Right cardiac atrium (tissue), 5 donors: Measurements from ENCODE around the gene PIWIL4. TPM values are rescaled to one million over a fixed set of nuclear protein-coding genes. Genes with fewer than 3 reads are reported as not detected.

Experiments used
- ATAC-seq, 2 donors: fragments of 200-7000 bp; cut with Tn5 transposase; one replicate each; pipeline versions ENCODE4 v1.8.0 to v1.9.1; 2020; ENCODE audit warnings: moderate library complexity in 2 of 2, mild to moderate bottlenecking in 1 of 2
- DNase-seq, 3 donors: peaks; one replicate each; pipeline ENCODE4 v3.0.0-alpha.2; 2020
- H3K27ac ChIP-seq: one replicate; pipeline ENCODE4 v1.5.1; 2013; ENCODE audit warnings: mild to moderate bottlenecking, low read length, control low read depth, moderate library complexity
- H3K27me3 ChIP-seq: one replicate; pipeline ENCODE4 v1.6.1; 2013; ENCODE audit not compliant: control insufficient read depth, insufficient read depth
- H3K4me1 ChIP-seq: one replicate; pipeline ENCODE4 v1.6.1; 2013; ENCODE audit warnings: low read length; ENCODE audit not compliant: control insufficient read depth, insufficient read depth
- H3K4me3 ChIP-seq: one replicate; pipeline ENCODE4 v1.5.1; 2013; ENCODE audit warnings: low read length, control low read depth
- H3K9me3 ChIP-seq: one replicate; pipeline ENCODE4 v1.6.1; 2013; ENCODE audit warnings: low read length; ENCODE audit not compliant: control insufficient read depth
- WGBS: extraction: QIAGEN DNeasy Blood & Tissue Kit; methylation state at CpG from one replicate; pipeline ENCODE4 v1.1.7; 2013; 5-methylcytosine and 5-hydroxymethylcytosine counted together
- intact Hi-C, 4 donors: fragments of 100-400 bp; cut with DNase I; formaldehyde crosslinking; loops; one replicate each; pipeline versions ENCODE4 v1.11.0 to v1.14.0; 2022 to 2023
- polyA plus RNA-seq: library from polyadenylated mRNA; stranded (reverse); fragments of 200-250 nt; gene quantifications from one replicate; pipeline ENCODE4 v1.2.3, GENCODE V29; 2013
- total RNA-seq, 4 donors: library from RNA; stranded (reverse); fragmentation: NEBNext Ultra II Directional; extraction: Animal tissue kit (Norgen Biotek cat#: 25700); gene quantifications; one replicate each; pipeline ENCODE4 v1.2.1, GENCODE V29; 2021
- donor health status: healthy with polysubstance abuse.
- donor health status: DM: no; HTN: yes; CAD: no.
- donor health status: DM: no; HTN: no; CAD: no.
- donor health status: DM: no; HTN: yes; CAD: no; lungs with severe emphysema.
- donor health status: DM: yes; HTN: yes; CAD: no.

PIWIL4 gene
- total and polyA plus RNA-seq, 5 donors = 1.1 to 3.5 (median 1.6) TPM

DNA sequence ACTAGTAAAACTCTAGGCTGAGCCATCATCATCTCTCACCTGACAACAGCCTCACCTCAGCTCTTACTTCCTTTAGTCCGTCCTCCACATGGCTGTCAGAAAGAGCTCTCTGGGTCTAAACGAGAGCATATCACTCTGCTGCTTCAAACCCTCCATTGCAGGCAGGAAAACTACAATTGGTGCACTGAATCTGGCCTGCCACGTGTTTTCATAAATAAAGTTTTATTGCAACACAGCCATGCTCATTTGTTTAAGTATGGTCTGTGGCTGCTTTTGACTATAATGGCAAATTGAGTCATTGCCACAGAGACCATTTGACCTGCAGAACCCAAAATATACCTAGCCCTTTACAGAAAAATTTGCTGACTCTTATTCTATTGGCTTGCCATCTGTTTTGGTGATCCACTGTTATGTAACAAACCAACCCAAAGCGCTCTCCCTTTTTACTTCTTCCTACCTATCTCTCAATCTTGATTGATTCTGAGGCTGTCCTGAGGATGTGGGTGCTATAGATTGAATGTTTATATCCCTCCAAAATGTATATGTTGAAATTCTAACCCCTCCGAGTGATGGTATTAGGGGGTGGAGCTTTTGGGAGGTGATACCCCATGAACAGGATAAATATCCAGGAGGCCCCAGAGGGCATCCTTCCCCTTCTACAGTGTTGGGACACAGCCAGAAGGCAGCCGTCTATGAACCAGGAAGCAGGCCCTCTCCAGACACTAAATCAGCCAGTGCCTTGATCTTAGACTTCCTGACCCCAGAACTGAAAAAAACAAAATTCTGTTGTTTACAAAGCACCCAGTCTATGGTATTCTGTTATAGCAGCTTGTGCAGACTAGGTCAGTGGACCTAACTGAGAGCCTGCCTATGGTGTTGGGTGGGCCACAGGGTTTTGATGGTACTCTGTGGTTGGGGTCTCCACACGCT is 99.9 kb downstream of the PIWIL4 start:
- H3K27me3 ChIP-seq = no peaks in the 10 kb centered on the region
- H3K4me3 ChIP-seq = no peak overlapping the region
- 82% methylated on average over 7 of the region's 7 CpGs for WGBS
- no peak for ATAC-seq
- no peaks in the 10 kb centered on the region for H3K4me1 ChIP-seq
- intact Hi-C loops = no loop called here
- no peaks in the 10 kb centered on the region for H3K9me3 ChIP-seq
- no peak for DNase-seq
- H3K27ac ChIP-seq = no peak overlapping the region

DNA sequence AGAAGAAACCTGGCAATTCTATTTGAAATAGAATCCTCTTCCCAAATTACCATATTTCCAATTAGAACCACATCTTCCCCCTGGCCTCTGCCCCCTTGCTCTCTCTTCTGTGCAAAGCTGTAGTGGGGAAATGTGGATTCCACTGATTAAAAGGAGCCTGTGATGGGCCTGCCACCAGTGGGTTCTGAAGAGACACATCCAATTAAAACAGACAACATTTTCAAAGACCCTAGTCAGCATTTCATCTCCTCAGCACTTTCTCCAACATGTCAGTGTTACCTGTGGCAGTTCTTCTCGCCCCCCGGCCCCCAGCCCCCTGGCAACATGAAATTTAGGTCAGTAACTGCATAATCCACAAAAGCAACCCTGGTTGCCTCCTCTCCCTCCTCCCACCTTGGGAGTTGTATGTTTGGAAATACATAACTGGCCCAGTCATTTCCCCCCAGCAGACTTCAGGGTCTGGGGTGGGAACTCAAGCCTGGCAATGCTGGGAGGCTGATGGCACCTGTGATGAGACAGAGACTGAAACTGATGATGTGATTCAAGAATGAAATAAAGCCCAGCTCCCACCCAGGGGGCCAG is 101.1 kb downstream of the PIWIL4 start:
- Histone ChIP-seq H3K4me1 (no peaks in the 10 kb centered on the region), H3K9me3 (no peaks in the 10 kb centered on the region), H3K27ac (no peak overlapping the region), H3K27me3 (no peaks in the 10 kb centered on the region), H3K4me3 (no peak overlapping the region)
- no peak for DNase-seq
- 93% methylated on average over 2 of the region's 2 CpGs for WGBS
- no peak for ATAC-seq
- intact Hi-C loops = no loop called here

DNA sequence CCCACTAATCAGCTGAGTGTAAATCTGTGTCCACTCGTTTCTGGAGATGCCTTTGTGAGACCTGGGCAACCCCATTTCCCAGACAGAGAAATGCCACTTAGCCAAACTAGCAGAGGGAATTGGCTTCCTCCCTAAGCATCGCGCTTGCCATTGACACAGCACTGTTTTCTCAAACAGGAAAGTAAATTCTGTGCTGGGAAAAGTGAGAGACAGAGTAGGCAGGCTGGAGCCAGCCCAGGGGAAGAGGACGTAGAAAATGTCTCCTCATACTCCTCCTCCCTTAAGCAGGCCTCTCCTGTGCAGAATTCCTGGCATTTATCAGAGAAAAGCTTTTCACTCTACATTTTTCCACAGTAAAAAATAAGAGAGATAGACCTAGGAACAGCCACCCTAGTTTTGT is 101.9 kb downstream of the PIWIL4 start:
- no peak for DNase-seq
- Histone ChIP-seq H3K9me3 (no peaks in the 10 kb centered on the region), H3K4me1 (peaks cover under 1% of the 10 kb centered on the region), H3K27me3 (no peaks in the 10 kb centered on the region), H3K4me3 (no peak overlapping the region), H3K27ac (no peak overlapping the region)
- ATAC-seq = no peak
- WGBS = 60% methylated on average over 4 of the region's 4 CpGs
- intact Hi-C loops = no loop called here

Other genes with a start within 250 kb of the PIWIL4 start
- under 1 TPM; 0.19 to 0.89 (median 0.54) TPM for gene GPR83, start 165.9 kb upstream of the PIWIL4 start, total RNA-seq
- gene GPR83, start 165.9 kb upstream of the PIWIL4 start, polyA plus RNA-seq = 0.25 TPM
- 10 to 100 TPM in 3 of 4 donors, 1 to 10 TPM in 1; 9.5 to 11.0 (median 10.9) TPM for gene MRE11, start 73.5 kb upstream of the PIWIL4 start, total RNA-seq
- gene MRE11, start 73.5 kb upstream of the PIWIL4 start, polyA plus RNA-seq = 3.0 TPM
- 1 to 10 TPM; 5.4 to 8.6 (median 6.6) TPM for gene ANKRD49, start 73.4 kb upstream of the PIWIL4 start, total RNA-seq
- 6.8 TPM for gene ANKRD49, start 73.4 kb upstream of the PIWIL4 start, polyA plus RNA-seq
- not detected for gene C11orf97, start 54.9 kb upstream of the PIWIL4 start, total RNA-seq
- gene C11orf97, start 54.9 kb upstream of the PIWIL4 start, polyA plus RNA-seq = not detected
- 1 to 10 TPM; 2.0 to 2.9 (median 2.5) TPM for gene FUT4, start 23.4 kb upstream of the PIWIL4 start, total RNA-seq
- 1.2 TPM for gene FUT4, start 23.4 kb upstream of the PIWIL4 start, polyA plus RNA-seq
- 10 to 100 TPM; 46.6 to 84.1 (median 55.3) TPM for gene AMOTL1, start 201.0 kb downstream of the PIWIL4 start, total RNA-seq
- gene AMOTL1, start 201.0 kb downstream of the PIWIL4 start, polyA plus RNA-seq = 15.2 TPM